Measurements from ENCODE around the gene SNCB.

The SNCB gene

GRCh38 chr5:176660860-176661641 is 30.7 kb upstream of the SNCB start:
- peak; percentile 59 for DNase-seq

- no peak for DNase-seq
Observed at GRCh38 chr5:176660530-176660859, 30.2 kb upstream of the SNCB start.

GRCh38 chr5:176659860-176660461 is 29.6 kb upstream of the SNCB start:
- DNase-seq: no peak

GRCh38 chr5:176659512-176659839 is 29.1 kb upstream of the SNCB start:
- DNase-seq: no peak

GRCh38 chr5:176658817-176659511 is 28.6 kb upstream of the SNCB start:
- DNase-seq: peak; percentile 85

- peak; percentile 58 for DNase-seq
Observed at GRCh38 chr5:176658007-176658599, 27.8 kb upstream of the SNCB start.

GRCh38 chr5:176656467-176656990 is 26.2 kb upstream of the SNCB start:
- no peak for DNase-seq

- DNase-seq: no peak
Observed at GRCh38 chr5:176654856-176655255, 24.5 kb upstream of the SNCB start.

GRCh38 chr5:176653401-176654385 is 23.4 kb upstream of the SNCB start:
- no peak for DNase-seq

GRCh38 chr5:176652136-176652535 is 21.8 kb upstream of the SNCB start:
- DNase-seq: no peak

- DNase-seq: no peak
Observed at GRCh38 chr5:176651472-176651980, 21.2 kb upstream of the SNCB start.

GRCh38 chr5:176650354-176650884 is 20.1 kb upstream of the SNCB start:
- DNase-seq: no peak

GRCh38 chr5:176648474-176649194 is 18.3 kb upstream of the SNCB start:
- DNase-seq: no peak

- DNase-seq: no peak
Observed at GRCh38 chr5:176647843-176648473, 17.6 kb upstream of the SNCB start.

GRCh38 chr5:176647030-176647842 is 16.9 kb upstream of the SNCB start, which contains the start of gene TSPAN17:
Gene TSPAN17 (plus strand): TSS chr5:176647484. CDS start chr5:176647616, 132 bp downstream.
- DNase-seq: peak; percentile 96

GRCh38 chr5:176646707-176647029 is 16.3 kb upstream of the SNCB start:
- DNase-seq: no peak

GRCh38 chr5:176646049-176646706 is 15.8 kb upstream of the SNCB start:
- no peak for DNase-seq

- no peak for DNase-seq
Observed at GRCh38 chr5:176644878-176645670, 14.7 kb upstream of the SNCB start.
